ENCODE data around the gene DCK.

The DCK gene

DNA sequence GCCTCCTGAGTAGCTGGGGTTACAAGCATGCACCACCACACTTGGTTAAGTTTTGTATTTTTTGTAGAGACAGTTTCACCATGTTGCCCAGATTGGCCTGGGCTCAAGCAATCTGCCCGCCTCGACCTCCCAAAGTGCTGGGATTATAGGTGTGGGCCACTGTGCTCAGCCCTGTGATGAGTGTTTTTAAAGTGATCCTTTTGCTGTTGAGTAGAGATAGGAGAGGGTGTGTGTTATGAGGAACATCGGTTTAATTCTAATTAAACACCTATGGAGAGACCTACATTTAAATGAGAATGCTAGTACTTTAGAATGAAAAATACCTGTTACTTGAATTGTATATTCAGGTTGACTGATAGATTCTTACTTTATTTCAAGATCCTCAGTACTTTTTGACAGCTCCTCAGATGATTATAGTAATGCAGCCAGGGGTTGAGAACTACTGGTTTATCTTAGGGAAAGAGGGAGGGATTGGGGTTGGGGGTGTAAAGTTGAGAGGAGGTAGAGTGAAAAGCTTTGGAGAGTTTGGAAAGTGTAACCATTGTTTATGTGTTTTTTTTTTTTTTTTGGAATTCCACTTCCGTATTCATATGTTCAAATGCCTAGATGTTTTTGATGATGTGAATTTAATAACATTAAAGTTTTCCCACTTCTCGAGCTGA lies 36.8 kb upstream of the DCK start:
- no peak for DNase-seq (ENCODE audit: low read depth)
- no peak overlapping the region for H3K4me3 ChIP-seq (ENCODE audit: low read depth, low read length)
- TF ChIP-seq CTCF (IDR thresholded peaks at IDR 0.05; ENCODE audit: insufficient read depth, low read depth, low read length, missing control alignments): no peak

- no peak overlapping the region for H3K4me3 ChIP-seq (ENCODE audit: low read depth, low read length)
- DNase-seq (ENCODE audit: low read depth): no peak
- TF ChIP-seq CTCF (IDR thresholded peaks at IDR 0.05; ENCODE audit: insufficient read depth, low read depth, low read length, missing control alignments): no peak
Observed at GRCh38 chr4:70958681-70959080, 34.8 kb upstream of the DCK start.

DNA sequence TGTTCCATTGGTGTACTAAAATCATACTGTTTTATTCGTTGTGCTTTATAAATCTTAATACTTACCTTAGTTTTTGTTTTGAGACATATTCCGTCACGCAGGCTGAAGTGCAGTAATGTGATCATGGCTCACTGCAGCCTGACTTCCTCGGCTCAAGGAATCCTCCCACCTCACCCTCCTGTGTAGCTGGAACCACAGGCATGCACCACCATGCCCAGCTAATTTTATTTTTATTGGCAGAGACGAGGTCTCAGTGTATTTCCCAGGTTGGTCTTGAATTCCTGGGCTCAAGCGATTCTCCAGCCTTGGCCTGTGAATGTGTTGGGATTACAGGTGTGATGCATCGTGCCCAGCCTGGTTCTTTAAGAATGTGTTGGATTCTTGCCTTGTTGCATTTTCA lies 24.4 kb upstream of the DCK start:
- H3K4me3 ChIP-seq (ENCODE audit: low read depth, low read length): no peak overlapping the region

GRCh38 chr4:70976252-70976651 lies 17.2 kb upstream of the DCK start:
- no peak for DNase-seq (ENCODE audit: low read depth)
- TF ChIP-seq CTCF (IDR thresholded peaks at IDR 0.05; ENCODE audit: insufficient read depth, low read depth, low read length, missing control alignments): no peak

More for the DNA sequence above, 24.4 kb upstream of the DCK start:
- no peak for TF ChIP-seq CTCF (IDR thresholded peaks at IDR 0.05; ENCODE audit: insufficient read depth, low read depth, low read length, missing control alignments)
- no peak for DNase-seq (ENCODE audit: low read depth)

GRCh38 chr4:70979445-70980008 lies 13.9 kb upstream of the DCK start:
- DNase-seq (ENCODE audit: low read depth): peak; percentile 11
- TF ChIP-seq CTCF (IDR thresholded peaks at IDR 0.05; ENCODE audit: insufficient read depth, low read depth, low read length, missing control alignments): no peak
- H3K4me3 ChIP-seq (ENCODE audit: low read depth, low read length): no peak overlapping the region

More at GRCh38 chr4:70976252-70976651, 17.2 kb upstream of the DCK start:
- H3K4me3 ChIP-seq (ENCODE audit: low read depth, low read length): no peak overlapping the region

DNA sequence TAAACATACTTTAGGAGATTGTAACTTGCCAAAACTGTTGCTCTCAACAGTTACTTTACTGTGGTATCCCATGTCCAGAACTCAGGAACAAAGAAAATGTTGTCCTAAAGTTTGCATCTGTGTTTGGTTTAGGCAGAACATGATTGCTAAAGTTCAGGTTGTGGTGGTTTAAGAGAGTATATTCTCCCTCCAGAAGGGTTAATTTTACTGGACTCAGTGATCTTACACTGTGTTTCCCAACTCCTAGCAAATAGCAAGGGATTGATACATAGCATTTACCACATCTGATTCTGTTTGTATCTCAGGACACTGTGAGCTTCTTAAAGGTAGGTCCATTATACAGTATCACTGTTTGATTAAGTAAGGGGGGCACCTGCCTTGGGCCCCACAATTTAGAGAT lies 13.3 kb upstream of the DCK start:
- no peak for DNase-seq (ENCODE audit: low read depth)
- no peak overlapping the region for H3K4me3 ChIP-seq (ENCODE audit: low read depth, low read length)
- no peak for TF ChIP-seq CTCF (IDR thresholded peaks at IDR 0.05; ENCODE audit: insufficient read depth, low read depth, low read length, missing control alignments)

DNA sequence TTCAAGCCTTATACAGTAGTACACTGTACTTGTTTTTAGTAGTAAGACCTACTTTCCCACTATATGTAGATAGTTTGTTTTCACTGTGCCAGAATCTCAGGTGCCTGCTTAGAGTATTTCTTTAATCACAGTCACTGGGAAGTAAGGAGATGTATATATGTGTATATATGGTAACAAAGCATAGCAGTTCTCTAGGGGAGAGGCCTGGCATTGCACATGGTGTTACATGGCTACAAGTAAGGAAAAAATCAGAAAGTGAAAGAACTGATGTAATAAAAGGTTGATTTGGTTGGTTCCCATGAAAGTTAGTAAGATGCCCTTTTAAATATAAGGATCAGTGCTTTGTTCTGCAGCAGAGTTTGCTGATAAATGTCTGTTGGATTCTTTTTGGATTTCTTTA lies 9.3 kb upstream of the DCK start:
- no peak for DNase-seq (ENCODE audit: low read depth)
- no peak for TF ChIP-seq CTCF (IDR thresholded peaks at IDR 0.05; ENCODE audit: insufficient read depth, low read depth, low read length, missing control alignments)
- no peak overlapping the region for H3K4me3 ChIP-seq (ENCODE audit: low read depth, low read length)
